SH-SY5Y (cell line): ENCODE results near the gene ESYT3.

Experiments
- GATA2 ChIP-seq: IDR thresholded peaks from 2 replicates; pipeline ENCODE4 v1.6.1; 2011; ENCODE audit warnings: mild to moderate bottlenecking, low read depth, low read length
- GATA3 ChIP-seq: IDR thresholded peaks from 2 replicates; pipeline ENCODE4 v1.6.1; 2011; ENCODE audit warnings: low read depth, mild to moderate bottlenecking, low read length, moderate library complexity

The ESYT3 gene, protein sequence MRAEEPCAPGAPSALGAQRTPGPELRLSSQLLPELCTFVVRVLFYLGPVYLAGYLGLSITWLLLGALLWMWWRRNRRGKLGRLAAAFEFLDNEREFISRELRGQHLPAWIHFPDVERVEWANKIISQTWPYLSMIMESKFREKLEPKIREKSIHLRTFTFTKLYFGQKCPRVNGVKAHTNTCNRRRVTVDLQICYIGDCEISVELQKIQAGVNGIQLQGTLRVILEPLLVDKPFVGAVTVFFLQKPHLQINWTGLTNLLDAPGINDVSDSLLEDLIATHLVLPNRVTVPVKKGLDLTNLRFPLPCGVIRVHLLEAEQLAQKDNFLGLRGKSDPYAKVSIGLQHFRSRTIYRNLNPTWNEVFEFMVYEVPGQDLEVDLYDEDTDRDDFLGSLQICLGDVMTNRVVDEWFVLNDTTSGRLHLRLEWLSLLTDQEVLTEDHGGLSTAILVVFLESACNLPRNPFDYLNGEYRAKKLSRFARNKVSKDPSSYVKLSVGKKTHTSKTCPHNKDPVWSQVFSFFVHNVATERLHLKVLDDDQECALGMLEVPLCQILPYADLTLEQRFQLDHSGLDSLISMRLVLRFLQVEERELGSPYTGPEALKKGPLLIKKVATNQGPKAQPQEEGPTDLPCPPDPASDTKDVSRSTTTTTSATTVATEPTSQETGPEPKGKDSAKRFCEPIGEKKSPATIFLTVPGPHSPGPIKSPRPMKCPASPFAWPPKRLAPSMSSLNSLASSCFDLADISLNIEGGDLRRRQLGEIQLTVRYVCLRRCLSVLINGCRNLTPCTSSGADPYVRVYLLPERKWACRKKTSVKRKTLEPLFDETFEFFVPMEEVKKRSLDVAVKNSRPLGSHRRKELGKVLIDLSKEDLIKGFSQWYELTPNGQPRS

DNA sequence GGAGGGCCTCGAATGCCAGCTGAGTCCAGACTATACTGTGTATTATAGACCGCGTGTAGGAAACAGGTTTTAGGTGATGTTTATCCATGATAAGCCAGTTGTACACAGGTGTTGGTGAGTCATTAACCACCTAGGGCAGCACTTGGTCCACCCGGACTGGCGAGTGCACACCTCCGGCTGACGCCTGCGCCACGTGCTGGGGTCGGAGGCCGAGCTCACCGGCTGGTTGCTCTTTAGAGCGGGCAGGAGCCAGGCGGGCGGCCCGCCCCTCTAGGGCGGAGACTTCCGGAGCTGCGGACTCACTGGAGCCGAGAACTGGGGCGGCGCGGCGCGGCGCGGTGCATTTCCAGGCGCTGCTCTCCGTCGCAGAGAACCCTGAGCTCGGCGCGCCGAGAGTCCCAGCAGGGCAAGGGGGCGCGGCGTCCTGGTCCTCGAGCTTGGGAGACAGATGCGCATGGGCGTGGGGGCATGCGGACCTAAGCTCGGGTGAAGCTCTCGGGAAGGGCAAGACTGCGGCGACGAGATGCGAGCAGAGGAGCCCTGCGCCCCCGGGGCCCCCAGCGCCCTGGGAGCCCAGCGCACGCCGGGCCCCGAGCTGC, at the start of gene ESYT3:
TSS of gene ESYT3 (plus strand) at position 341 of the 599 bp plus-strand sequence. CDS start at position 524, 183 bp downstream.
- TF ChIP-seq GATA2 = no peak
- no peak for TF ChIP-seq GATA3

GRCh38 chr3:138384976-138385375, 49.4 kb upstream of the ESYT3 start:
- TF ChIP-seq GATA2 (no peak), GATA3 (no peak)

GRCh38 chr3:138389144-138389601, 45.2 kb upstream of the ESYT3 start:
- TF ChIP-seq GATA2 (no peak), GATA3 (no peak)

- TF ChIP-seq GATA2 = no peak
- no peak for TF ChIP-seq GATA3
Measured at GRCh38 chr3:138389841-138390581, 44.4 kb upstream of the ESYT3 start.

- TF ChIP-seq GATA3 (no peak), GATA2 (no peak)
Measured at GRCh38 chr3:138390582-138390932, 43.9 kb upstream of the ESYT3 start.

GRCh38 chr3:138394156-138394555, 40.3 kb upstream of the ESYT3 start:
- TF ChIP-seq GATA3 (no peak), GATA2 (no peak)

DNA sequence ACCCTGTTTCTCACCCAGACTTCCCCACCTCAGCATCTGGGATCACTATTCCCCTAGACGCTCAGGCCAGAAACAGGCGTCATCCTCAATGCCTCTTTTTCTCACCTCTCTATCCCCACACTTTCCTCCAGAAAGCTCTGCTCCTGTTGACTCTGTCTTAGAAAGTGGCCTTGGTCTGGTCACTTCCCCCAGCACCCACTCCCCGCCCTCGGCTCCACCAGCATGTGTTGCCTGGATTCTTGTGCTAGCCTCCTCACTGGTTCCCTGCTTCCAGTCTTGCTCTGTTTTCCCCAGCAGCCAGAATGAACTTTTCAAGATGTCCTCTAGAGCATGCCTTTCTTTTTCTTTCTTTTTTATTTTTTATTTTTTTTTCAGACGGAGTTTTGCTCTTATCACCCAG, 39.7 kb upstream of the ESYT3 start:
- no peak for TF ChIP-seq GATA2
- TF ChIP-seq GATA3 = no peak

GRCh38 chr3:138395865-138396751, 38.3 kb upstream of the ESYT3 start:
- TF ChIP-seq GATA2 = no peak
- no peak for TF ChIP-seq GATA3

DNA sequence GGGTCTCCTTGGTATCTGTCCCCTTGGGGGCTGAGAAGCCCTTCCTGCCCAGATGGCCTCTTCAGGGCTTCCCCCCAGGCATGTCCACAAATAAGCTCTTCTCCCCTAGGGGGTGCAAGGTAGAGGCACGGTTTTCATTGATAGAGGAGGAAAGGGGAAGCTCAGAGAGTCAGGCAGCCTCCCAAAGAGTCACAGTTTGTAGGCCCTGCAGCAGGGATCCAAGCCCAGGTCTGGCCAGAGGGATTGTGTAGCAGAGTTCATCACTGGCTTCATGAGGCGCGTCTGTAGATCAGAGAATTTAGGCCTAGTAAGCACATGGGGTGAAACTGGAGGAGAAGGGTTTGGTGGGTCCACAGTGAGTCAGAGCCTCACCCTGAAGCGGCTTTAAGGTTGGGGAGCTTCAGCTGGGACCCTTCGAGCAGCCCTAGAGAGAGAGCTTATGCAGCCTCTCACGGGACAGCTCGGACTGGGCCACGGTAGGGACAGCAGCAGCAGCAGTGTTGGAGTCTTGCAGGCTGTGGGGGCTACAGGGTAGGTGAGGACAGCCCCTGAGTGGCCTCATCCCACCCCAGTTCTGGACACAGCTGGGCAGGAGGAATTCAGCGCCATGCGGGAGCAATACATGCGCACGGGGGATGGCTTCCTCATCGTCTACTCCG, 37.5 kb upstream of the ESYT3 start:
- TF ChIP-seq GATA2 (no peak), GATA3 (no peak)

DNA sequence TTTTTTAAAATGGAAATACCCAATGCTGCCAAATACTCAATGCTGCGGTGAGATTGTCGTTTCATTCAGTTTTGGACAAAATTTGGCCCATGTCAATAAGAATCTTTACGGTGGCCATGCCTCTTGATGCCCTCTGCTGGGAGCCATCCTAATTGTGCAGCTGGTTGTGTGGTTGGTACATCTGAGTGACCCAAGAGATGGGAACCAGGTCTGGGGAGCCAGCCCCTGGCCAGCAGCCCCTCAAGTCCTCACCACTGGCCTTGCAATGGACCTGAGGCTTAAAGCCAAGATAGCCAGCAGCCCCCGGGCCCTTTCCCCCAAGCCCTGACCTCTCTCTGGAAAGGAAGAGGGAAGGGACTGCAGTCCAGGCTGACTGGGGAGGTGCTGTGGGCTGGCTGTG, 36.4 kb upstream of the ESYT3 start:
- TF ChIP-seq GATA3 (no peak), GATA2 (no peak)

- TF ChIP-seq GATA3 (no peak), GATA2 (no peak)
Measured at GRCh38 chr3:138398791-138399575, 35.4 kb upstream of the ESYT3 start.

DNA sequence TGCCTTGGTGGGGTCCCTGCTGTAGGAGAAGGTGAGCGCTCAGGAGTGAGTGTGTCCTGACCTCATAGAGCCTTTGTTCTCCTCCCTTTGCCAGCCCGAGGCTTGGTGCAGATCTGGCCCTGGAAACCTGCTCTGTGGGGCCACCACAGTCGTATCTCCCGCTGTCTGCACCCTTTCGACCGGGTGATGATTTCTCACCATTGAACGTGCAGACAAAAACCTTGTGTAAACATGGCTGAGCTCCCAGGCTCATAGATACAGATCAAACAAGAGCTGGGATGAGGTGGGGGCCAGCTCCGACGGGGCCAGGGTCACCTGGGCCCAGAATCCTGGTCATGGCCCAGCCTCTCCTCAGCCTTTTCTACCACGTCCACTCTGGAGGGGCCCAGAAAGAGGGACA, 34.6 kb upstream of the ESYT3 start:
- TF ChIP-seq GATA2 (no peak), GATA3 (no peak)
